ENCODE data around the gene DEDD2. TPM values are rescaled to one million over a fixed set of nuclear protein-coding genes. Genes with fewer than 3 reads are reported as not detected.

The DEDD2 gene
- total RNA-seq, 1 experiment from 2014 or later: 34.4 TPM

GRCh38 chr19:42196011-42197001 is 21.2 kb downstream of the DEDD2 start:
- H3F3A ChIP-seq (ENCODE audit: low read length, unreplicated experiment): no peaks in the 10 kb centered on the region
- POLR2A ChIA-PET (ENCODE audit: unreplicated experiment): no interaction called here
- CTCF ChIA-PET: no interaction called here
- no peaks in the 10 kb centered on the region; the same call in 1 of the 2 replicates for H3K36me3 ChIP-seq (ENCODE audit: low read depth, low read length)
- DNase-seq: no peak
- H4K20me1 ChIP-seq (ENCODE audit: low read length): no peaks in the 10 kb centered on the region
- ATAC-seq: no peak
- no peak overlapping the region for H3K27ac ChIP-seq (ENCODE audit: low read length)
- H3K4me3 ChIP-seq (ENCODE audit: low read length): no peak overlapping the region
- H3K27me3 ChIP-seq (ENCODE audit: low read length): no peaks in the 10 kb centered on the region
- TF ChIP-seq EZH2phosphoT487 (IDR thresholded peaks at IDR 0.05; ENCODE audit: borderline replicate concordance, low read length) (no peak), CTCF (conservative IDR thresholded peaks at IDR 0.05; ENCODE audit: low read depth, low read length) (no peak), EZH2 (IDR thresholded peaks at IDR 0.05; ENCODE audit: low read length, unreplicated experiment) (no peak)
- no peak overlapping the region for H3K4me2 ChIP-seq (ENCODE audit: low read length)
- no peak overlapping the region for H3K9ac ChIP-seq (ENCODE audit: low read length)
- intact Hi-C loops (cut with micrococcal nuclease): no loop called here
- 0 out of 2 replicates have a peak, but pooled peaks cover 4% of the 10 kb centered on the region for H3K79me2 ChIP-seq (ENCODE audit: low read length)
- no peak overlapping the region for H2AFZ ChIP-seq (ENCODE audit: low read length)
- H3K9me2 ChIP-seq (replicated peaks; ENCODE audit: low read length): no peaks in the 10 kb centered on the region
- TSS peak; percentile 7 for BruUV-seq (replicated peaks)
- H3K4me1 ChIP-seq (ENCODE audit: insufficient read depth, low read length): peaks cover 27% of the 10 kb centered on the region
- H3K9me3 ChIP-seq (ENCODE audit: low read length): no peaks in the 10 kb centered on the region

GRCh38 chr19:42193706-42194105 is 23.8 kb downstream of the DEDD2 start:
- no peaks in the 10 kb centered on the region for H3F3A ChIP-seq (ENCODE audit: low read length, unreplicated experiment)
- ATAC-seq: peak; percentile 69
- CTCF ChIA-PET: no interaction called here
- H3K9me3 ChIP-seq (ENCODE audit: low read length): no peaks in the 10 kb centered on the region
- H4K20me1 ChIP-seq (ENCODE audit: low read length): no peaks in the 10 kb centered on the region
- intact Hi-C loops (cut with micrococcal nuclease): no loop called here
- H3K27me3 ChIP-seq (ENCODE audit: low read length): no peaks in the 10 kb centered on the region
- DNase-seq: peak; percentile 88
- POLR2A ChIA-PET (ENCODE audit: unreplicated experiment): no interaction called here
- no peak overlapping the region for H2AFZ ChIP-seq (ENCODE audit: low read length)
- no TSS peak for BruUV-seq (replicated peaks)
- no peaks in the 10 kb centered on the region for H3K79me2 ChIP-seq (ENCODE audit: low read length)
- H3K4me3 ChIP-seq (ENCODE audit: low read length): no peak overlapping the region
- H3K27ac ChIP-seq (ENCODE audit: low read length): peak overlapping the region; percentile 74
- no peak overlapping the region for H3K4me2 ChIP-seq (ENCODE audit: low read length)
- TF ChIP-seq EZH2 (IDR thresholded peaks at IDR 0.05; ENCODE audit: low read length, unreplicated experiment) (no peak), CTCF (conservative IDR thresholded peaks at IDR 0.05; ENCODE audit: low read depth, low read length) (no peak), EZH2phosphoT487 (IDR thresholded peaks at IDR 0.05; ENCODE audit: borderline replicate concordance, low read length) (no peak)
- H3K9ac ChIP-seq (ENCODE audit: low read length): no peak overlapping the region
- H3K36me3 ChIP-seq (ENCODE audit: low read depth, low read length): no peaks in the 10 kb centered on the region; the same call in 1 of the 2 replicates
- peaks cover 30% of the 10 kb centered on the region for H3K4me1 ChIP-seq (ENCODE audit: insufficient read depth, low read length)
- no peaks in the 10 kb centered on the region for H3K9me2 ChIP-seq (replicated peaks; ENCODE audit: low read length)

- Histone ChIP-seq H3K36me3 (ENCODE audit: low read depth, low read length) (no peaks in the 10 kb centered on the region), H3K4me3 (ENCODE audit: low read length) (no peak overlapping the region), H3K9ac (ENCODE audit: low read length) (no peak overlapping the region), H3K9me3 (ENCODE audit: low read length) (no peaks in the 10 kb centered on the region), H4K20me1 (ENCODE audit: low read length) (no peaks in the 10 kb centered on the region), H3K27me3 (ENCODE audit: low read length) (no peaks in the 10 kb centered on the region), H2AFZ (ENCODE audit: low read length) (no peak overlapping the region), H3F3A (ENCODE audit: low read length, unreplicated experiment) (no peaks in the 10 kb centered on the region), H3K4me1 (ENCODE audit: insufficient read depth, low read length) (peaks cover 30% of the 10 kb centered on the region), H3K79me2 (ENCODE audit: low read length) (no peaks in the 10 kb centered on the region), H3K27ac (ENCODE audit: low read length) (peak overlapping the region; percentile 74), H3K9me2 (replicated peaks; ENCODE audit: low read length) (no peaks in the 10 kb centered on the region), H3K4me2 (ENCODE audit: low read length) (no peak overlapping the region)
- BruUV-seq (replicated peaks): no TSS peak
- CTCF ChIA-PET: no interaction called here
- POLR2A ChIA-PET (ENCODE audit: unreplicated experiment): no interaction called here
- intact Hi-C loops (cut with micrococcal nuclease): no loop called here
- DNase-seq (no peak), ATAC-seq (no peak)
- TF ChIP-seq CTCF (conservative IDR thresholded peaks at IDR 0.05; ENCODE audit: low read depth, low read length) (no peak), EZH2 (IDR thresholded peaks at IDR 0.05; ENCODE audit: low read length, unreplicated experiment) (no peak), EZH2phosphoT487 (IDR thresholded peaks at IDR 0.05; ENCODE audit: borderline replicate concordance, low read length) (no peak)
These were observed 24.2 kb downstream of the DEDD2 start for GRCh38 chr19:42193294-42193693.
